Liver (tissue), 9 donors: Measurements from ENCODE around the gene NRDC. TPM values are rescaled to one million over a fixed set of nuclear protein-coding genes. Genes with fewer than 3 reads are reported as not detected.
A peak's percentile ranks its signal among the peaks of the same experiment; 100 is the strongest.

Experiments used
- DNase-seq: peaks from one replicate; pipeline ENCODE4 v3.0.0-alpha.2; 2017; ENCODE audit warnings: low spot score
- H3K27ac ChIP-seq, 2 donors: one replicate each; pipeline ENCODE4 v1.7.0; 2013; ENCODE audit warnings: inconsistent platforms in 2 of 2, low read length in 2 of 2, control low read depth in 1 of 2, low read depth in 1 of 2, mild to moderate bottlenecking in 1 of 2
- H3K27me3 ChIP-seq, 4 donors: one replicate each; pipeline versions ENCODE4 v1.6.1 to v1.7.0; 2013; ENCODE audit warnings: low read length in 3 of 4, inconsistent platforms in 1 of 4, mild to moderate bottlenecking in 1 of 4, moderate library complexity in 1 of 4; ENCODE audit not compliant: control insufficient read depth in 4 of 4, insufficient read depth in 4 of 4
- H3K36me3 ChIP-seq, 4 donors: one replicate each; pipeline versions ENCODE4 v1.6.1 to v1.7.0; 2013; ENCODE audit warnings: low read length in 3 of 4, mild to moderate bottlenecking in 3 of 4, low read depth in 1 of 4, moderate library complexity in 1 of 4; ENCODE audit not compliant: control insufficient read depth in 4 of 4, insufficient read depth in 3 of 4
- H3K4me1 ChIP-seq, 4 donors: one replicate each; pipeline versions ENCODE4 v1.6.1 to v1.7.0; 2013; ENCODE audit warnings: low read length in 3 of 4, mild to moderate bottlenecking in 3 of 4, moderate library complexity in 1 of 4; ENCODE audit not compliant: control insufficient read depth in 4 of 4, insufficient read depth in 4 of 4
- H3K4me3 ChIP-seq, 3 donors: one replicate each; pipeline versions ENCODE4 v1.6.1 to v1.7.0; 2013; ENCODE audit warnings: low read length in 3 of 3, control low read depth in 1 of 3, low read depth in 1 of 3, mild to moderate bottlenecking in 1 of 3
- H3K9ac ChIP-seq, 2 donors: one replicate each; pipeline ENCODE4 v1.7.0; 2013; ENCODE audit warnings: low read length in 2 of 2, mild to moderate bottlenecking in 2 of 2, moderate library complexity in 2 of 2, control low read depth in 1 of 2, low read depth in 1 of 2
- H3K9me3 ChIP-seq, 4 donors: one replicate each; pipeline versions ENCODE4 v1.6.1 to v1.7.0; 2013; ENCODE audit warnings: low read length in 3 of 4; ENCODE audit not compliant: control insufficient read depth in 4 of 4
- CTCF ChIP-seq: fragments of 150-350 bp; IDR thresholded peaks from 2 replicates; pipeline ENCODE4 v1.5.1; 2017; ENCODE audit warnings: improper control_type of control experiment, low read depth, low read length; ENCODE audit not compliant: missing input control
- EGR1 ChIP-seq, 2 donors: IDR thresholded peaks; 2 replicates each; pipeline ENCODE4 v1.6.1; 2016 to 2018; ENCODE audit warnings: antibody characterized with exemption in 2 of 2, low read depth in 2 of 2
- FOXA1 ChIP-seq: IDR thresholded peaks from 2 replicates; pipeline ENCODE4 v1.6.1; 2016; ENCODE audit warnings: antibody characterized with exemption
- FOXA2 ChIP-seq: IDR thresholded peaks from 2 replicates; pipeline ENCODE4 v1.6.1; 2016; ENCODE audit warnings: antibody characterized with exemption
- JUND ChIP-seq, 2 donors: IDR thresholded peaks; 2 replicates each; pipeline ENCODE4 v1.6.1; 2016; ENCODE audit warnings: antibody characterized with exemption in 2 of 2
- NR2F2 ChIP-seq: IDR thresholded peaks from 2 replicates; pipeline ENCODE4 v1.6.1; 2016; ENCODE audit warnings: antibody characterized with exemption
- REST ChIP-seq: IDR thresholded peaks from 2 replicates; pipeline ENCODE4 v1.6.1; 2016; ENCODE audit warnings: antibody characterized with exemption, mild to moderate bottlenecking
- YY1 ChIP-seq: IDR thresholded peaks from 2 replicates; pipeline ENCODE4 v1.6.1; 2016; ENCODE audit warnings: antibody characterized with exemption, mild to moderate bottlenecking
- ZBTB33 ChIP-seq: IDR thresholded peaks from 2 replicates; pipeline ENCODE4 v1.6.1; 2016; ENCODE audit warnings: antibody characterized with exemption
- WGBS: extraction: QIAGEN DNeasy Blood & Tissue Kit; methylation state at CpG from one replicate; pipeline ENCODE4 v1.1.7; 2013; 5-methylcytosine and 5-hydroxymethylcytosine counted together
- polyA plus RNA-seq, 2 donors: library from polyadenylated mRNA; stranded (reverse) in 1 of 2; unstranded in 1 of 2; fragments of 200-250 nt in 1 of 2; fragments of >200 nt in 1 of 2; fragmentation: Nextera tagmentation in 1 of 2; extraction: Ambion mirVana in 1 of 2; gene quantifications; one replicate each; pipeline versions ENCODE4 v1.2.1 to v1.2.3, GENCODE V29; 2013 to 2015
- total RNA-seq, 2 donors: library from RNA; depleted of rRNA; stranded (reverse); fragments of >200 nt; gene quantifications; one replicate each; pipeline ENCODE4 v1.2.3, GENCODE V29; 2014
- donor health status: healthy.
- donor health status: healthy.
- donor health status: healthy.
- donor health status: healthy.
- donor health status: healthy.

The NRDC gene
- total and polyA plus RNA-seq, 4 donors: 42.8 to 88.7 (median 72.1) TPM

GRCh38 chr1:51878308-51878615 lies 265 bp downstream of the NRDC start:
- Histone ChIP-seq H3K27me3 (peaks cover 0 to 4% (median under 1%) of the 10 kb centered on the region in 4 donors), H3K4me3 (peak overlapping the region; percentile 58 to 98 (median 85)), H3K4me1 (peaks cover 0 to 30% (median 19%) of the 10 kb centered on the region in 4 donors), H3K9ac (peak overlapping the region; percentile 18 to 99), H3K36me3 (peaks cover 0 to 1% (median 0%) of the 10 kb centered on the region in 4 donors), H3K9me3 (no peaks in the 10 kb centered on the region), H3K27ac (peak overlapping the region; percentile 91 to 93)
- no peak for DNase-seq
- WGBS: under 1% methylated on average over 17 of the region's 17 CpGs
- TF ChIP-seq FOXA1: no peak
- no peak for TF ChIP-seq ZBTB33
- TF ChIP-seq CTCF: no peak
- TF ChIP-seq YY1: no peak
- TF ChIP-seq NR2F2: no peak
- no peak for TF ChIP-seq EGR1 (IDR thresholded peaks at IDR 0.05; ENCODE audit: low read depth in 2 of 2)
- TF ChIP-seq FOXA2: no peak
- TF ChIP-seq REST: no peak

GRCh38 chr1:51877434-51878307 lies 856 bp downstream of the NRDC start:
- H3K4me1 ChIP-seq: peaks cover 0 to 30% (median 19%) of the 10 kb centered on the region in 4 donors
- WGBS: 11% methylated on average over 21 of the region's 21 CpGs
- TF ChIP-seq FOXA1 (no peak), JUND (IDR thresholded peaks at IDR 0.05) (no peak), NR2F2 (no peak), CTCF (no peak), ZBTB33 (no peak), EGR1 (IDR thresholded peaks at IDR 0.05; ENCODE audit: low read depth in 2 of 2) (no peak), REST (no peak)

More at GRCh38 chr1:51877434-51878307, 856 bp downstream of the NRDC start:
- Histone ChIP-seq H3K36me3 (peaks cover 0 to 1% (median 0%) of the 10 kb centered on the region in 4 donors), H3K9ac (peak overlapping the region; percentile 18 to 99), H3K4me3 (peak overlapping the region; percentile 58 to 98 (median 85)), H3K27ac (peak overlapping the region; percentile 91 to 93), H3K27me3 (peaks cover 0 to 2% (median 0%) of the 10 kb centered on the region in 4 donors), H3K9me3 (no peaks in the 10 kb centered on the region)
- no peak for DNase-seq
